HepG2 (cell line): Measurements from ENCODE around the gene TMEM19. TPM values are rescaled to one million over a fixed set of nuclear protein-coding genes. Genes with fewer than 3 reads are reported as not detected.

Experiments
- ATAC-seq: fragments of 200-7000 bp; cut with Tn5 transposase; 3 replicates; pipeline ENCODE4 v1.9.1; 2020; ENCODE audit warnings: mild to moderate bottlenecking, moderate library complexity
- BruUV-seq: library from RNA; stranded (reverse); fragments of 400-500 nt; replicated peaks from 2 replicates; lab custom pipeline; 2021; lab: Mats Ljungman, UMichigan
- CTCF ChIA-PET: fragments of 300-600 bp; formaldehyde crosslinking; extraction: SDS; loops from one replicate; lab custom pipeline; 2021; ENCODE audit warnings: low total read pairs, inconsistent platforms, low intra/inter-chr PET ratio; lab: Yijun Ruan, JAX
- POLR2A ChIA-PET: fragments of 350-600 bp; sonication (Branson Sonifier 250); formaldehyde crosslinking; loops from one replicate; lab custom pipeline; 2020; ENCODE audit warnings: antibody characterized with exemption, inconsistent platforms; lab: Yijun Ruan, JAX
- DNase-seq: peaks from one replicate; pipeline ENCODE4 v3.0.0-alpha.2; 2015; ENCODE audit warnings: low spot score
- FAIRE-seq: peaks from 3 replicates; lab custom pipeline; 2011; peaks lifted over from hg19 to GRCh38; lab: Jason Lieb, UNC
- H2AFZ ChIP-seq: one replicate; pipeline ENCODE4 v1.6.1; 2011; ENCODE audit warnings: low read length, inconsistent platforms
- H3K27ac ChIP-seq: fragments of 300-600 bp; 3 replicates; pipeline ENCODE4 v1.8.0; 2011; ENCODE audit warnings: mixed run types, mild to moderate bottlenecking, mixed read lengths, low read length, inconsistent platforms; ENCODE audit not compliant: insufficient read depth; ENCODE audit errors: extremely low read length
- H3K27me3 ChIP-seq, 2 experiments: fragments of 200-600 bp in 1 of 2; 2 replicates in 1 of 2; 3 replicates in 1 of 2; pipeline versions ENCODE4 v1.6.0 to v1.8.0; 2011; ENCODE audit warnings: low read length in 2 of 2, mild to moderate bottlenecking in 2 of 2, moderate library complexity in 2 of 2, inconsistent platforms in 1 of 2; ENCODE audit not compliant: insufficient read depth in 2 of 2, control insufficient read depth in 1 of 2
- H3K36me3 ChIP-seq, 2 experiments: fragments of 200-600 bp in 1 of 2; replicated peaks in 1 of 2; 2 replicates in 1 of 2; 3 replicates in 1 of 2; pipeline versions ENCODE4 v1.5.1 to v1.8.0; 2011; ENCODE audit warnings: low read length in 2 of 2, inconsistent platforms in 1 of 2; ENCODE audit not compliant: insufficient read depth in 2 of 2, control insufficient read depth in 1 of 2
- H3K4me1 ChIP-seq: 2 replicates; pipeline ENCODE4 v1.5.1; 2012; ENCODE audit warnings: low read length, inconsistent platforms; ENCODE audit not compliant: insufficient read depth
- H3K4me2 ChIP-seq: 2 replicates; pipeline ENCODE4 v1.6.0; 2011; ENCODE audit warnings: low read depth, low read length, inconsistent platforms
- H3K4me3 ChIP-seq, 3 experiments: fragments of 200-600 bp in 1 of 3; sonication (generic), shearing (Covaris generic) in 1 of 3; replicated peaks in 1 of 3; 2 replicates each; pipeline ENCODE4 v1.5.1; 2011 to 2016; ENCODE audit warnings: low read length in 3 of 3, inconsistent platforms in 2 of 3, low read depth in 2 of 3, mild to moderate bottlenecking in 2 of 3, control low read depth in 1 of 3, mixed read lengths in 1 of 3; ENCODE audit not compliant: insufficient read depth in 1 of 3
- H3K79me2 ChIP-seq: one replicate; pipeline ENCODE4 v1.6.1; 2011; ENCODE audit warnings: low read length, inconsistent platforms; ENCODE audit not compliant: insufficient read depth
- H3K9ac ChIP-seq: 2 replicates; pipeline ENCODE4 v1.6.0; 2011; ENCODE audit warnings: mild to moderate bottlenecking, low read depth, low read length, inconsistent platforms; ENCODE audit not compliant: insufficient read depth
- H3K9me3 ChIP-seq: 2 replicates; pipeline ENCODE4 v1.5.1; 2012; ENCODE audit warnings: mild to moderate bottlenecking, low read length
- H4K20me1 ChIP-seq: 2 replicates; pipeline ENCODE4 v1.6.0; 2011; ENCODE audit warnings: inconsistent platforms, mild to moderate bottlenecking, low read length, moderate library complexity; ENCODE audit not compliant: insufficient read depth
- CEBPB ChIP-seq: IDR thresholded peaks from 2 replicates; pipeline ENCODE4 v1.6.1; 2011; ENCODE audit warnings: low read depth, low read length, improper control_type of control experiment, borderline replicate concordance
- DRAP1 ChIP-seq: IDR thresholded peaks from 2 replicates; pipeline ENCODE4 v1.6.1; 2016; ENCODE audit warnings: missing genetic modification reagents, missing compliant biosample characterization
- HOXA3 ChIP-seq: sonication (generic); formaldehyde crosslinking; IDR thresholded peaks from 2 replicates; pipeline ENCODE4 v1.5.0; 2020; ENCODE audit warnings: missing genetic modification reagents
- MAZ ChIP-seq, 2 experiments: sonication (generic) in 1 of 2; formaldehyde crosslinking in 1 of 2; IDR thresholded peaks; 2 replicates each; pipeline versions ENCODE4 v1.5.0 to v1.6.1; 2012 to 2020; ENCODE audit warnings: low read depth in 2 of 2, mild to moderate bottlenecking in 2 of 2, borderline replicate concordance in 1 of 2, improper control_type of control experiment in 1 of 2, low read length in 1 of 2, missing genetic modification reagents in 1 of 2, moderate library complexity in 1 of 2
- PRPF4 ChIP-seq: fragments of 200-400 bp; formaldehyde crosslinking; IDR thresholded peaks from 2 replicates; pipeline ENCODE4 v1.6.1; 2016; ENCODE audit warnings: low read length, low read depth; ENCODE audit not compliant: poor library complexity, severe bottlenecking
- SRSF1 ChIP-seq: fragments of 200-400 bp; formaldehyde crosslinking; optimal IDR thresholded peaks from 2 replicates; pipeline ENCODE3; 2017; ENCODE audit warnings: mild to moderate bottlenecking, low read depth, low read length, moderate library complexity
- ZNF574 ChIP-seq: sonication (generic); formaldehyde crosslinking; IDR thresholded peaks from 2 replicates; pipeline ENCODE4 v1.4.0; 2020; ENCODE audit warnings: missing genetic modification reagents
- ZNF7 ChIP-seq: IDR thresholded peaks from 2 replicates; pipeline ENCODE4 v1.6.1; 2016; ENCODE audit warnings: missing biosample characterization, missing genetic modification reagents
- WGBS: methylation state at CpG from one replicate; pipeline ENCODE4 v1.1.6; 2017; ENCODE audit warnings: low lambda C conversion rate; 5-methylcytosine and 5-hydroxymethylcytosine counted together
- in situ Hi-C: cut with HindIII; loops from 2 replicates; pipeline ENCODE4 v1.10.0; 2017; ENCODE audit warnings: low pct_unique_long_range_greater_than_20kb; ENCODE audit not compliant: extremely low pct_ligation_motif_present
- intact Hi-C: fragments of 100-400 bp; cut with micrococcal nuclease; formaldehyde crosslinking; loops from one replicate; pipeline ENCODE4 v1.10.0; 2022; ENCODE audit not compliant: unreplicated experiment
- polyA plus RNA-seq, 8 experiments: library from polyadenylated mRNA; depleted of rRNA in 3 of 8; stranded (reverse) in 7 of 8; unstranded in 1 of 8; fragments of >200 nt; fragmentation: Illumina TruSeq in 4 of 8; extraction: Trizol in 4 of 8; gene quantifications; 2 replicates each; pipeline versions ENCODE4 v1.2.1 to v1.2.3, GENCODE V29; 2011 to 2016; ENCODE audit warnings: low read depth in 4 of 8, missing spikeins in 1 of 8, mixed read lengths in 1 of 8; ENCODE audit not compliant: insufficient read depth in 1 of 8
- total RNA-seq, 5 experiments: library from RNA; depleted of rRNA; stranded (reverse); fragments of >200 nt; fragmentation: Illumina TruSeq; extraction: Trizol; gene quantifications; 2 replicates each; pipeline ENCODE4 v1.2.3, GENCODE V29; 2016; ENCODE audit warnings: low read depth in 1 of 5
- TF ChIP-seq, protein P1 (sequence below): sonication (generic); formaldehyde crosslinking; IDR thresholded peaks from 2 replicates; pipeline ENCODE4 v1.5.0; 2020; ENCODE audit warnings: mild to moderate bottlenecking, missing genetic modification reagents

The TMEM19 gene
- total and polyA plus RNA-seq, 2 of the 13 experiments (the other 11 are each of a cell fraction or from before 2014, with no cell fraction given), result 16.9 to 22.5 TPM

- TF ChIP-seq ZNF574, result no peak
Observed at GRCh38 chr12:71719647-71720370, 33.9 kb downstream of the TMEM19 start (continued).

DNA sequence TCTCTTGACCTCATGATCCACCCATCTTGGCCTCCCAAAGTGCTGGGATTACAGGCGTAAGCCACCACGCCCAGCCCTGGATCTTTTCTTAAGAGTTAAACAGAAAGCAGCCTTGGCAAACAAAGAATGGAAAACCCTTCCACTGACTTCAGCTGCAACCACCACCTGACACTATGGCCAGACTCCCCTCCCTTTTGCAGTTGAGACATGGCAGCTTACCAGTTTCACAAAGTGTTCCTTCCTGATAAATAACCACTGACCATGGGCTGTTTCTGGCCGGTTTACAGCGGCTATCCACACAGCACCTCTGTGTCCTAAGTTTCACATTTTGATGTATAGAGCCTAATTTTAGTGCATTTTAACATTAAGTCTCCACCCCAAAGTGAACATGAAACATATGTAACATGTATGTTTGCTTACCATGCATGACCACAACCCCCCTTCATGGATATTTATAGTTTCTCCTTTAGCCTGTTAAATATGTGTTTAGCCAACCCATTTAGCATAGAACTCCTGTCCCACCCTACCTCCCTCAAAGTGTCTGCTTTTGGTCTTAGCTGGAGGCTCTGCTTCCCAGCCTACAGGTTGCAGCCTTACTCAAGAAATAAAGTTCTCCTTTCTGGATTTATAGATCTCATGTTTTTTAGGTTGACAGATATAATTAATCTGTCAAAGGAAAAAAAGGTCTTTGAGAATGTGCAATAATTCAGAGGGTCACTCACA, 36.1 kb downstream of the TMEM19 start:
- H3K36me3 ChIP-seq, result no peaks in the 10 kb centered on the region
- peaks cover 10% of the 10 kb centered on the region for H3K4me1 ChIP-seq
- no peak overlapping the region for H3K4me3 ChIP-seq
- intact Hi-C loops (no loop called here), in situ Hi-C loops (no loop called here)
- no peaks in the 10 kb centered on the region for H3K9me3 ChIP-seq
- WGBS, result 50% methylated on average over 4 of the region's 4 CpGs
- no peak for FAIRE-seq
- H4K20me1 ChIP-seq, result no peaks in the 10 kb centered on the region
- H3K9ac ChIP-seq, result no peak overlapping the region
- ATAC-seq, result no peak
- no peaks in the 10 kb centered on the region for H3K79me2 ChIP-seq
- H3K27ac ChIP-seq, result no peak overlapping the region
- CTCF ChIA-PET, result no interaction called here
- H3K27me3 ChIP-seq, result no peaks in the 10 kb centered on the region
- no peak overlapping the region for H3K4me2 ChIP-seq
- DNase-seq, result no peak
- no TSS peak for BruUV-seq
- TF ChIP-seq CEBPB (no peak), MAZ (IDR thresholded peaks at IDR 0.05; ENCODE audit: borderline replicate concordance, low read depth, low read length) (no peak), MAZ (CRISPR knock-in tag; IDR thresholded peaks at IDR 0.05; ENCODE audit: low read depth) (no peak), SRSF1 (no peak), PRPF4 (no peak), ZNF7 (CRISPR knock-in tag) (peak; percentile 73), HOXA3 (CRISPR knock-in tag) (no peak), DRAP1 (CRISPR knock-in tag) (no peak)
- TF ChIP-seq, protein P1, sequence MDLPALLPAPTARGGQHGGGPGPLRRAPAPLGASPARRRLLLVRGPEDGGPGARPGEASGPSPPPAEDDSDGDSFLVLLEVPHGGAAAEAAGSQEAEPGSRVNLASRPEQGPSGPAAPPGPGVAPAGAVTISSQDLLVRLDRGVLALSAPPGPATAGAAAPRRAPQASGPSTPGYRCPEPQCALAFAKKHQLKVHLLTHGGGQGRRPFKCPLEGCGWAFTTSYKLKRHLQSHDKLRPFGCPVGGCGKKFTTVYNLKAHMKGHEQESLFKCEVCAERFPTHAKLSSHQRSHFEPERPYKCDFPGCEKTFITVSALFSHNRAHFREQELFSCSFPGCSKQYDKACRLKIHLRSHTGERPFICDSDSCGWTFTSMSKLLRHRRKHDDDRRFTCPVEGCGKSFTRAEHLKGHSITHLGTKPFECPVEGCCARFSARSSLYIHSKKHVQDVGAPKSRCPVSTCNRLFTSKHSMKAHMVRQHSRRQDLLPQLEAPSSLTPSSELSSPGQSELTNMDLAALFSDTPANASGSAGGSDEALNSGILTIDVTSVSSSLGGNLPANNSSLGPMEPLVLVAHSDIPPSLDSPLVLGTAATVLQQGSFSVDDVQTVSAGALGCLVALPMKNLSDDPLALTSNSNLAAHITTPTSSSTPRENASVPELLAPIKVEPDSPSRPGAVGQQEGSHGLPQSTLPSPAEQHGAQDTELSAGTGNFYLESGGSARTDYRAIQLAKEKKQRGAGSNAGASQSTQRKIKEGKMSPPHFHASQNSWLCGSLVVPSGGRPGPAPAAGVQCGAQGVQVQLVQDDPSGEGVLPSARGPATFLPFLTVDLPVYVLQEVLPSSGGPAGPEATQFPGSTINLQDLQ (CRISPR knock-in tag), result no peak
- POLR2A ChIA-PET, result interaction anchor here (1.0 kb wide), 1 partner anchor 10 kb away, joined by 3 read pairs; no protein-coding TSS in a partner anchor
- no peak overlapping the region for H2AFZ ChIP-seq
